ENCODE data around the gene TRPC4AP. TPM values are rescaled to one million over a fixed set of nuclear protein-coding genes. Genes with fewer than 3 reads are reported as not detected.

Gene TRPC4AP
- total and polyA plus RNA-seq, 8 donors, result 26.2 to 89.0 (median 52.4) TPM

- intact Hi-C loops (cut with DNase I; ENCODE audit: low total_unique reads), result no loop called here
- Histone ChIP-seq H3K27me3 (no peaks in the 10 kb centered on the region), H3K4me1 (peaks cover 0 to 16% (median 2%) of the 10 kb centered on the region in 4 donors), H3K27ac (no peak overlapping the region), H3K9me3 (no peaks in the 10 kb centered on the region), H3K4me3 (no peak overlapping the region), H3K36me3 (peaks cover 12 to 97% (median 86%) of the 10 kb centered on the region in 4 donors)
- no peak for DNase-seq
- TF ChIP-seq POLR2A (IDR thresholded peaks at IDR 0.05) (no peak), CTCF (IDR thresholded peaks at IDR 0.05) (no peak), POLR2AphosphoS5 (IDR thresholded peaks at IDR 0.05) (no peak), EP300 (IDR thresholded peaks at IDR 0.05) (no peak)
- 91 to 98% (median 96%) methylated on average over 3 of the region's 3 CpGs for WGBS, 5 donors
These were observed 67.5 kb downstream of the TRPC4AP start for GRCh38 chr20:35025116-35025515.

GRCh38 chr20:35023624-35024023 is 69.0 kb downstream of the TRPC4AP start:
- Histone ChIP-seq H3K27ac (no peak overlapping the region), H3K27me3 (no peaks in the 10 kb centered on the region), H3K4me1 (peaks cover 0 to 24% (median 7%) of the 10 kb centered on the region in 4 donors), H3K36me3 (peaks cover 15 to 100% (median 95%) of the 10 kb centered on the region in 4 donors), H3K4me3 (no peak overlapping the region), H3K9me3 (no peaks in the 10 kb centered on the region)
- no peak for DNase-seq
- TF ChIP-seq CTCF (IDR thresholded peaks at IDR 0.05) (no peak), POLR2AphosphoS5 (IDR thresholded peaks at IDR 0.05) (no peak), EP300 (IDR thresholded peaks at IDR 0.05) (no peak), POLR2A (IDR thresholded peaks at IDR 0.05) (no peak)
- intact Hi-C loops (cut with DNase I; ENCODE audit: low total_unique reads), result no loop called here
- 88 to 93% (median 91%) methylated on average over 7 of the region's 7 CpGs for WGBS, 5 donors

- Histone ChIP-seq H3K27me3 (no peaks in the 10 kb centered on the region), H3K9me3 (no peaks in the 10 kb centered on the region), H3K36me3 (peaks cover 15 to 100% (median 97%) of the 10 kb centered on the region in 4 donors), H3K4me3 (no peak overlapping the region), H3K4me1 (peaks cover 0 to 37% (median 11%) of the 10 kb centered on the region in 4 donors), H3K27ac (peak overlapping the region in 1 of 5 donors; percentile 2)
- TF ChIP-seq POLR2AphosphoS5 (IDR thresholded peaks at IDR 0.05) (no peak), POLR2A (IDR thresholded peaks at IDR 0.05) (no peak), CTCF (IDR thresholded peaks at IDR 0.05) (no peak), EP300 (IDR thresholded peaks at IDR 0.05) (no peak)
- intact Hi-C loops (cut with DNase I; ENCODE audit: low total_unique reads), result no loop called here
- 90 to 100% (median 100%) methylated on average over 1 of the region's 1 CpG for WGBS, 5 donors
- DNase-seq, result no peak
These were observed 70.8 kb downstream of the TRPC4AP start for GRCh38 chr20:35021831-35022230.

GRCh38 chr20:35021063-35021462 is 71.5 kb downstream of the TRPC4AP start:
- H3K36me3 ChIP-seq, result peaks cover 17 to 100% (median 94%) of the 10 kb centered on the region in 4 donors
- no peaks in the 10 kb centered on the region for H3K27me3 ChIP-seq
- no peak for DNase-seq
- TF ChIP-seq POLR2AphosphoS5 (IDR thresholded peaks at IDR 0.05) (no peak), CTCF (IDR thresholded peaks at IDR 0.05) (no peak), POLR2A (IDR thresholded peaks at IDR 0.05) (no peak), EP300 (IDR thresholded peaks at IDR 0.05) (no peak)
- peak overlapping the region in 3 of 5 donors; percentile 14 to 53 (median 42) for H3K27ac ChIP-seq
- H3K4me1 ChIP-seq, result peaks cover 0 to 37% (median 11%) of the 10 kb centered on the region in 4 donors
- no peaks in the 10 kb centered on the region for H3K9me3 ChIP-seq
- WGBS, 5 donors, result 77 to 90% (median 86%) methylated on average over 12 of the region's 12 CpGs
- intact Hi-C loops (cut with DNase I; ENCODE audit: low total_unique reads), result no loop called here
- H3K4me3 ChIP-seq, result no peak overlapping the region
